Pancreas (tissue), 10 donors: ENCODE measurements around the gene CFB. TPM values are rescaled to one million over a fixed set of nuclear protein-coding genes. Genes with fewer than 3 reads are reported as not detected.

Experiments
- ATAC-seq, 4 donors: fragments of 200-7000 bp; cut with Tn5 transposase; one replicate each; pipeline versions ENCODE4 v1.8.0 to v1.9.1; 2020; ENCODE audit warnings: mild to moderate bottlenecking in 4 of 4, moderate library complexity in 4 of 4
- DNase-seq, 6 donors: peaks; one replicate each; pipeline ENCODE4 v3.0.0-alpha.2; 2020
- FAIRE-seq: peaks from 2 replicates; lab custom pipeline; 2012; peaks lifted over from hg19 to GRCh38; lab: Jason Lieb, UNC
- H3K27ac ChIP-seq, 4 donors: fragments of 200-600 bp; sonication (generic); 1 replicate in 3 of 4; 2 replicates in 1 of 4; pipeline versions ENCODE4 v1.5.0 to v1.8.0; 2020
- H3K27me3 ChIP-seq, 4 donors: fragments of 200-600 bp; one replicate each; pipeline ENCODE4 v1.8.0; 2021
- H3K36me3 ChIP-seq, 3 donors: fragments of 200-600 bp; sonication (generic) in 1 of 3; one replicate each; pipeline versions ENCODE4 v1.5.0 to v1.8.0; 2020 to 2021
- H3K4me1 ChIP-seq, 3 donors: fragments of 200-600 bp; one replicate each; pipeline ENCODE4 v1.8.0; 2021
- H3K4me3 ChIP-seq, 4 donors: fragments of 200-600 bp; sonication (generic) in 2 of 4; one replicate each; pipeline versions ENCODE4 v1.5.0 to v1.8.0; 2020 to 2021
- H3K9me3 ChIP-seq, 4 donors: fragments of 200-600 bp; one replicate each; pipeline ENCODE4 v1.8.0; 2021
- WGBS, 2 donors: extraction: QIAGEN DNeasy Blood & Tissue Kit; methylation state at CpG; one replicate each; pipeline ENCODE4 v1.1.7; 2013; 5-methylcytosine and 5-hydroxymethylcytosine counted together
- intact Hi-C, 3 donors: fragments of 100-400 bp; cut with DNase I; formaldehyde crosslinking; loops; one replicate each; pipeline versions ENCODE4 v1.11.1 to v1.14.2; 2022
- polyA plus RNA-seq, 2 donors: library from polyadenylated mRNA; stranded (reverse); fragments of 200-250 nt; gene quantifications; one replicate each; pipeline ENCODE4 v1.2.3, GENCODE V29; 2013
- total RNA-seq, 6 donors: library from RNA; stranded (reverse); fragmentation: NEBNext Ultra II Directional in 4 of 6; extraction: Animal tissue kit (Norgen Biotek cat#: 25700) in 4 of 6; gene quantifications; one replicate each; pipeline versions ENCODE4 v1.2.1 to v1.2.4, GENCODE V29; 2021 to 2023
- TF ChIP-seq, protein P1 (sequence below), 4 donors: fragments of 200-600 bp; sonication (generic) in 3 of 4; IDR thresholded peaks; one replicate each; pipeline versions ENCODE4 v1.5.0 to v1.8.0; 2021; ENCODE audit warnings: antibody characterized with exemption in 4 of 4
- donor health status: healthy with polysubstance abuse.
- donor health status: DM: no; HTN: no; CAD: no; lungs with moderate emphysema.
- donor health status: DM: no; HTN: no; CAD: no.
- donor health status: control.
- donor health status: control.
- donor health status: Bipolar disorder and iron deficiency.
- donor health status: DM: yes; HTN: yes; CAD: no.
- donor health status: DM: no; HTN: no; CAD: no.
- donor health status: DM: no; HTN: no; CAD: no.
- donor health status: DM: yes; HTN: yes; CAD: no.

CFB gene
- total and polyA plus RNA-seq, 8 donors = 23.4 to 330 (median 86.8) TPM

DNA sequence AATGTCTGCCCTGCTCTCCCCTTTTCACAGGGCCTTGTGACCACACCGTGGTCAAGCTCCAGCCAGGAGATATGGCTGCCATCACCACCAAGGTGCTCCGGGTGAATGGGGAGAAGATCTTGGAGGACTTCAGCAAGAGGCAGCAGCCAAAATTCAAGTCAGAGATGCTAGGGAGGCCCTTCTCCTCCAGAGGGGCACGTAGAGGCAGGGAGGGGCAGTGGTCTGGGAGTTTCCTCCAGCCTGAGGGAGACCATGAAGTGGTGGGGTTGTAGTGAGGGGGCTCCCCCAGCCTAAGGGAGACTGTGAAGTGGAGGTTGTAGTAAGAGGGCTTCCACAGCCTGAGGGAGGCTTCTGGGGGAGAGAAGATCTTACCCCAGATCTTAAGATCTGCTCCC, 22.0 kb downstream of the CFB start:
- 72 to 79% methylated on average over 3 of the region's 3 CpGs for WGBS, 2 donors
- H3K9me3 ChIP-seq = no peaks in the 10 kb centered on the region
- H3K36me3 ChIP-seq = peaks cover 0 to 44% (median 7%) of the 10 kb centered on the region in 3 donors
- no peak overlapping the region for H3K4me3 ChIP-seq
- peaks cover 0 to 3% (median under 1%) of the 10 kb centered on the region in 3 donors for H3K4me1 ChIP-seq
- TF ChIP-seq, protein P1, sequence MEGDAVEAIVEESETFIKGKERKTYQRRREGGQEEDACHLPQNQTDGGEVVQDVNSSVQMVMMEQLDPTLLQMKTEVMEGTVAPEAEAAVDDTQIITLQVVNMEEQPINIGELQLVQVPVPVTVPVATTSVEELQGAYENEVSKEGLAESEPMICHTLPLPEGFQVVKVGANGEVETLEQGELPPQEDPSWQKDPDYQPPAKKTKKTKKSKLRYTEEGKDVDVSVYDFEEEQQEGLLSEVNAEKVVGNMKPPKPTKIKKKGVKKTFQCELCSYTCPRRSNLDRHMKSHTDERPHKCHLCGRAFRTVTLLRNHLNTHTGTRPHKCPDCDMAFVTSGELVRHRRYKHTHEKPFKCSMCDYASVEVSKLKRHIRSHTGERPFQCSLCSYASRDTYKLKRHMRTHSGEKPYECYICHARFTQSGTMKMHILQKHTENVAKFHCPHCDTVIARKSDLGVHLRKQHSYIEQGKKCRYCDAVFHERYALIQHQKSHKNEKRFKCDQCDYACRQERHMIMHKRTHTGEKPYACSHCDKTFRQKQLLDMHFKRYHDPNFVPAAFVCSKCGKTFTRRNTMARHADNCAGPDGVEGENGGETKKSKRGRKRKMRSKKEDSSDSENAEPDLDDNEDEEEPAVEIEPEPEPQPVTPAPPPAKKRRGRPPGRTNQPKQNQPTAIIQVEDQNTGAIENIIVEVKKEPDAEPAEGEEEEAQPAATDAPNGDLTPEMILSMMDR (IDR thresholded peaks at IDR 0.05) = no peak
- intact Hi-C loops = no loop called here
- no peak for FAIRE-seq
- no peaks in the 10 kb centered on the region for H3K27me3 ChIP-seq
- no peak for DNase-seq
- H3K27ac ChIP-seq = no peak overlapping the region
- no peak for ATAC-seq

DNA sequence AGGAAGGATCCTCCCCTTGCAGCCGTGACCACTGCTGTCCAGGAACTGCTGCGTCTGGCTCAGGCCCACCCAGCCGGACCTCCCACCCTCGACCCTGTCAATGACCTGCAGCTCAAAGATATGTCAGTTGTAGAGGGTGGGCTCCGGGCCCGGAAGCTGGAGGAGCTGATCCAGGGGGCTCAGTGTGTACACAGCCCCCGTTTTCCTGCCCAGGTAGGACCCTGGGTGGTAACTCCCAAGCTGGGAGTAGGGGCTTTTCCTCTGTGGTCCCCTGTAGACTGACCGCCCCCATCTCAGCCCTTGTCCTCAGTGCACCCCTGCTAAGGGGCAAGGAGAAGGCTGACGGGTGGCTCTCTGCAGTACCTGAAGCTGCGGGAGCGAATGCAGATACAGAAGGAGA, 22.4 kb downstream of the CFB start:
- intact Hi-C loops = no loop called here
- H3K36me3 ChIP-seq = peaks cover 0 to 42% (median 7%) of the 10 kb centered on the region in 3 donors
- no peak for ATAC-seq
- H3K27me3 ChIP-seq = no peaks in the 10 kb centered on the region
- no peaks in the 10 kb centered on the region for H3K9me3 ChIP-seq
- H3K4me1 ChIP-seq = peaks cover 0 to 7% (median 4%) of the 10 kb centered on the region in 3 donors
- no peak for FAIRE-seq
- H3K4me3 ChIP-seq = no peak overlapping the region
- DNase-seq = no peak
- TF ChIP-seq, protein P1 (IDR thresholded peaks at IDR 0.05) = no peak
- H3K27ac ChIP-seq = no peak overlapping the region
- WGBS, 2 donors = 83 to 90% methylated on average over 9 to 11 of the region's 11 CpGs

DNA sequence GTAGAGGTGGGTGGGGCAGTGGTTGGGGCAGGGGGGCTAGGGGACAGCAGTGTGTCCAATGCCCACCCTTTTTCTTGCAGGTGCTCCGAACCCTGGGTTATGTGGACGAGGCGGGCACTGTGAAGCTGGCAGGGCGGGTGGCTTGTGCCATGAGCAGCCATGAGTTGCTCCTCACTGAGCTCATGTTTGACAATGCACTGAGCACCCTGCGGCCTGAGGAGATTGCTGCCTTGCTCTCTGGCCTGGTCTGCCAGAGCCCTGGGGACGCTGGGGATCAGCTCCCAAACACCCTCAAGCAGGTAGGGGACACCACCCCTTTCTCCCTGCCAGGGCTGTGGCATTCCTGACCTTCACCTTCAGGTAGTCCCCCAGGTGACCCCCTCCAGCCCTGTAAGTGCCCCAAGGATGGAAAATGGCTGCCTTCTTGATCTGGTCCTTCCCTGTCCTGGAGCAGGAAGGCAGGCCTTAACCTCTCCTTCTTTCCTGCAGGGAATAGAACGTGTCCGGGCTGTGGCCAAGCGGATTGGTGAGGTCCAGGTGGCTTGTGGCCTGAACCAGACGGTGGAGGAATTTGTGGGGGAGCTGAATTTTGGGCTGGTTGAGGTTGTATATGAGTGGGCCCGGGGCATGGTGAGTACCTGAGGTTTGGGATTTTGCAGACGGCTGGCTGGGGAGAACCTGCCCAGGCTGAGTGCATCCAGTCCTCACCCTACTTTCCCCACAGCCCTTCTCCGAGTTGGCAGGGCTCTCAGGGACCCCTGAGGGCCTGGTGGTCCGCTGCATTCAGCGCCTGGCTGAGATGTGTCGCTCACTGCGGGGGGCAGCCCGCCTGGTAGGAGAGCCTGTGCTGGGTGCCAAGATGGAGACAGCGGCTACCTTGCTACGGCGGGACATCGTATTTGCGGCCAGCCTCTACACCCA, 23.2 kb downstream of the CFB start:
- FAIRE-seq = no peak
- intact Hi-C loops = no loop called here

DNA sequence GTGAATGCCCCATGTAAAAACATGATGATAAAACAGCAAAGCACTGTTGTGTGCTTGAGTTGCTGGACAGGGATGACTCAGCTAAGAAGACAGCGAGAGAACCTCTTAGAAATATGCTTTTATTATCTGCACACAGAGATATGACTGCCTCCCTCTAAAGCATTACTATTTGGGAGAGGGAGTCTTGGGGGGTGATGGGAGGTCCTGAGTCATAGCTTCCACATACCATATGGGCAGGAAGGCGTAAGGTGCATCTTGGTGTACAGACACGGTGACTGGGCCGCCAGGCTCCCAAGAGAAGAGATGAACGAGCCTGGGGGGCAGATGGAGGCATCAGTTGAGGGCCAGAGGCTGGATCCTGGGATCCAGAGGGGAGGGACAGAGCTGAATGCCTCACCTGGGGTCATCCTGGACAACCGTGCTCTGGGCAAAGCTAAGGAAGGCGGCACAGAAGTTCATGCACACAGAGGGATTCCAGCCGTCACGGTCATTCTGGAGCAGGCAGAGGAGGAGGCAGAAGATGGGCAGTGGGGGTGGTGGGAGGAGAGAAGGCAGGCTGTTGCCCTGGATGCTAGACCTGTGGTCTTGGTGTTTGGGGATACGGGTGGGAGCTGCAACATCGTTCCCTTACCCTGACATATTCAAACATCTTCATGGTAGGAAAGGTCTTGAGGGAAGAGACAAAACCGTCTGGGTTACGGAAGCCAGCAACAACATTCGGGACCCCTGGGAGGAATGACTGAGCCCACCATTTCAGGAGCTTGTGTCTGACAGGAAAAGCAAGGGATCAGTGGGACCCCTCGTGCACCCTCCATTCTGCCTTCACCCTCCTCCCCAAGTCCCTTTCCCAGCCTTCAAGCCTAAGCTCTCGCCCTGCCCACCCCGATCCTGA, 24.1 kb downstream of the CFB start:
- peaks cover 0 to 25% (median 7%) of the 10 kb centered on the region in 3 donors for H3K36me3 ChIP-seq
- intact Hi-C loops = no loop called here

More for the DNA sequence above, 23.2 kb downstream of the CFB start:
- no peak for ATAC-seq
- H3K4me3 ChIP-seq = no peak overlapping the region
- H3K4me1 ChIP-seq = peaks cover 0 to 9% (median 5%) of the 10 kb centered on the region in 3 donors
- H3K27ac ChIP-seq = no peak overlapping the region
- H3K27me3 ChIP-seq = no peaks in the 10 kb centered on the region
- DNase-seq = peak in 1 of 6 donors; percentile 65
- H3K9me3 ChIP-seq = no peaks in the 10 kb centered on the region
- H3K36me3 ChIP-seq = peaks cover 0 to 35% (median 7%) of the 10 kb centered on the region in 3 donors
- TF ChIP-seq, protein P1 (IDR thresholded peaks at IDR 0.05) = no peak
- WGBS, 2 donors = 87 to 88% methylated on average over 23 of the region's 23 CpGs

More for the DNA sequence above, 24.1 kb downstream of the CFB start:
- no peak for ATAC-seq
- H3K9me3 ChIP-seq = no peaks in the 10 kb centered on the region
- H3K27ac ChIP-seq = peak overlapping the region in 2 of 4 donors; percentile 94 to 97
- 62 to 73% methylated on average over 17 of the region's 17 CpGs for WGBS, 2 donors
- no peak for DNase-seq
- FAIRE-seq = no peak
- H3K4me3 ChIP-seq = peak overlapping the region in 2 of 4 donors; percentile 87 to 89
- peaks cover 0 to 9% (median 5%) of the 10 kb centered on the region in 3 donors for H3K4me1 ChIP-seq
- TF ChIP-seq, protein P1 (IDR thresholded peaks at IDR 0.05) = no peak
- no peaks in the 10 kb centered on the region for H3K27me3 ChIP-seq
